ENCODE measurements around the gene VTI1B.
"Not testable (repeated sequence)": the region's sequence is repeated elsewhere in the genome, so short reads cannot be mapped to it uniquely, and the experiment has no call there.

VTI1B gene

GRCh38 chr14:67718265-67718664 is 43.8 kb upstream of the VTI1B start:
- H3K79me2 ChIP-seq (ENCODE audit: control insufficient read depth, insufficient read depth, low read length): no peaks in the 10 kb centered on the region
- no CpG with 5 or more reads among the region's 2 CpGs for WGBS (ENCODE audit: extremely low coverage, insufficient coverage, low lambda C conversion rate)
- no peak overlapping the region for H2BK120ac ChIP-seq (ENCODE audit: low read depth, low read length)
- H3K79me1 ChIP-seq (ENCODE audit: low read length): no peaks in the 10 kb centered on the region
- no peak overlapping the region for H4K8ac ChIP-seq (ENCODE audit: low read depth, low read length)
- H3K4me1 ChIP-seq (ENCODE audit: control insufficient read depth, low read depth, low read length): no peaks in the 10 kb centered on the region
- H3K23ac ChIP-seq (ENCODE audit: low read length): no peak overlapping the region
- H3K56ac ChIP-seq (ENCODE audit: low read length): no peak overlapping the region
- H3K36me3 ChIP-seq (ENCODE audit: control insufficient read depth, insufficient read depth, low read length): no peaks in the 10 kb centered on the region
- H3K9ac ChIP-seq (ENCODE audit: low read length): no peak overlapping the region
- H3K4me3 ChIP-seq (ENCODE audit: low read length): no peak overlapping the region
- H4K5ac ChIP-seq (ENCODE audit: low read length): no peak overlapping the region
- DNase-seq: no peak
- no peak overlapping the region for H3K4ac ChIP-seq (ENCODE audit: low read depth, low read length)
- H2BK5ac ChIP-seq (ENCODE audit: low read length): no peak overlapping the region
- no peak overlapping the region for H2BK15ac ChIP-seq (replicated peaks; ENCODE audit: low read depth)
- no peak overlapping the region for H3K27ac ChIP-seq (ENCODE audit: low read depth, low read length)
- no peak overlapping the region for H3K4me2 ChIP-seq (ENCODE audit: low read length)
- no peak overlapping the region for H3K18ac ChIP-seq (ENCODE audit: low read length)
- H2AK5ac ChIP-seq (ENCODE audit: low read length): no peak overlapping the region
- no peaks in the 10 kb centered on the region for H3K27me3 ChIP-seq (ENCODE audit: insufficient read depth, low read length, poor library complexity)

- Histone ChIP-seq H3K36me3 (ENCODE audit: control insufficient read depth, insufficient read depth, low read length) (no peaks in the 10 kb centered on the region), H3K27me3 (ENCODE audit: insufficient read depth, low read length, poor library complexity) (no peaks in the 10 kb centered on the region), H2BK15ac (replicated peaks; ENCODE audit: low read depth) (no peak overlapping the region), H4K5ac (ENCODE audit: low read length) (no peak overlapping the region), H3K9ac (ENCODE audit: low read length) (no peak overlapping the region), H3K4ac (ENCODE audit: low read depth, low read length) (no peak overlapping the region), H3K79me2 (ENCODE audit: control insufficient read depth, insufficient read depth, low read length) (no peaks in the 10 kb centered on the region), H2BK120ac (ENCODE audit: low read depth, low read length) (no peak overlapping the region), H4K8ac (ENCODE audit: low read depth, low read length) (no peak overlapping the region), H3K23ac (ENCODE audit: low read length) (no peak overlapping the region), H2BK5ac (ENCODE audit: low read length) (no peak overlapping the region), H3K4me2 (ENCODE audit: low read length) (no peak overlapping the region), H3K18ac (ENCODE audit: low read length) (no peak overlapping the region), H2AK5ac (ENCODE audit: low read length) (no peak overlapping the region), H3K4me3 (ENCODE audit: low read length) (no peak overlapping the region), H3K27ac (ENCODE audit: low read depth, low read length) (no peak overlapping the region), H3K4me1 (ENCODE audit: control insufficient read depth, low read depth, low read length) (no peaks in the 10 kb centered on the region), H3K56ac (ENCODE audit: low read length) (no peak overlapping the region), H3K79me1 (ENCODE audit: low read length) (no peaks in the 10 kb centered on the region)
- no peak for DNase-seq
- 100% methylated on average over 1 of the region's 1 CpG for WGBS (ENCODE audit: extremely low coverage, insufficient coverage, low lambda C conversion rate)
These were observed 42.6 kb upstream of the VTI1B start for GRCh38 chr14:67717048-67717447.

DNA sequence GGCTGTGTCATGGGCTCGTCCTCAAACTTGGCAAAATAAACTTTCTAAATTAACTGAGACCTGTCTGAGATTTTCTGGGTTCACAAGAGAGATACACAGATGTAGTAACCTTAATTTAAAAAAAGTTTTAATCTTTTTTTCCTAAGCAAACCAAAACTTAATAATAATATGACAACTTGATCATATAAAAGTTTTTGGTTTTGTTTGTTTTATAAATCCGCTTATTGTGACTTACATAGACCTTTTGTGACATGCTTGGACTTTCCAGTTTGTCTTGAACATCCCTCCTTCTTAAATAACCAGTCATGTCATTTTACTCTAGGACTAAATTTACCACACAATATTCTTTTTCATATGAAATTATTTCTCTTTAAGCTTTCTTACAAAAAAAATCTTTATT is 35.8 kb upstream of the VTI1B start:
- H3K36me3 ChIP-seq (ENCODE audit: control insufficient read depth, insufficient read depth, low read length): no peaks in the 10 kb centered on the region
- no peaks in the 10 kb centered on the region for H3K27me3 ChIP-seq (ENCODE audit: insufficient read depth, low read length, poor library complexity)
- no peak overlapping the region for H3K23ac ChIP-seq (ENCODE audit: low read length)
- DNase-seq: peak; percentile 72
- H3K4ac ChIP-seq (ENCODE audit: low read depth, low read length): no peak overlapping the region
- no peaks in the 10 kb centered on the region for H3K4me1 ChIP-seq (ENCODE audit: control insufficient read depth, low read depth, low read length)
- no peak overlapping the region for H3K56ac ChIP-seq (ENCODE audit: low read length)
- no CpG with 5 or more reads among the region's 2 CpGs for WGBS (ENCODE audit: extremely low coverage, insufficient coverage, low lambda C conversion rate)
- H4K5ac ChIP-seq (ENCODE audit: low read length): no peak overlapping the region
- no peak overlapping the region for H3K4me2 ChIP-seq (ENCODE audit: low read length)
- no peak overlapping the region for H3K9ac ChIP-seq (ENCODE audit: low read length)
- no peak overlapping the region for H3K4me3 ChIP-seq (ENCODE audit: low read length)
- no peaks in the 10 kb centered on the region for H3K79me1 ChIP-seq (ENCODE audit: low read length)
- H2BK120ac ChIP-seq (ENCODE audit: low read depth, low read length): no peak overlapping the region
- no peak overlapping the region for H2BK5ac ChIP-seq (ENCODE audit: low read length)
- H4K8ac ChIP-seq (ENCODE audit: low read depth, low read length): no peak overlapping the region
- no peaks in the 10 kb centered on the region for H3K79me2 ChIP-seq (ENCODE audit: control insufficient read depth, insufficient read depth, low read length)
- H3K27ac ChIP-seq (ENCODE audit: low read depth, low read length): no peak overlapping the region
- H2AK5ac ChIP-seq (ENCODE audit: low read length): no peak overlapping the region
- H3K18ac ChIP-seq (ENCODE audit: low read length): no peak overlapping the region
- H2BK15ac ChIP-seq (replicated peaks; ENCODE audit: low read depth): no peak overlapping the region

DNA sequence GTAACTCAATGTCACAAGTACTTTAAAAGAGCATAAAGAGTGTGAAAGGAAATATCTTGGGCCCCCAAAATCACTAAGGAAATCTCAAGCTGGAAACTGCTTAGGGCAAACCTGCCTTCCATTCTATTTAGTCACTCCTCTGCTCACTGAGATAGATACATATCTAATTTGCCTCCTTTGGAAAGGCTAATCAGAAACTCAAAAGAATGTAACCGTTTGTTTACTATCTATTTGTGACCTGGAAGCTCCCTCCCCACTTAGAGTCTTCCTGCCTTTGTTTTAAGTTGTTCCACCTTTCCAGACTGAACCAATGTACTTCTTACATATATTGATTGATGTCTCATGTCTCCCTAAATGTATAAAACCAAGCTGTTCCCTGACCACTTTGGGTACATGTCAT is 35.4 kb upstream of the VTI1B start:
- not testable (repeated sequence) for H2BK15ac ChIP-seq (replicated peaks; ENCODE audit: low read depth); H3K79me1 ChIP-seq (ENCODE audit: low read length); H3K4me3 ChIP-seq (ENCODE audit: low read length); H3K4me1 ChIP-seq (ENCODE audit: control insufficient read depth, low read depth, low read length); H3K18ac ChIP-seq (ENCODE audit: low read length); H3K27me3 ChIP-seq (ENCODE audit: insufficient read depth, low read length, poor library complexity); H4K8ac ChIP-seq (ENCODE audit: low read depth, low read length); DNase-seq; H3K36me3 ChIP-seq (ENCODE audit: control insufficient read depth, insufficient read depth, low read length); H2AK5ac ChIP-seq (ENCODE audit: low read length); H3K23ac ChIP-seq (ENCODE audit: low read length); H4K5ac ChIP-seq (ENCODE audit: low read length); H3K56ac ChIP-seq (ENCODE audit: low read length); H2BK5ac ChIP-seq (ENCODE audit: low read length); H3K9ac ChIP-seq (ENCODE audit: low read length); H2BK120ac ChIP-seq (ENCODE audit: low read depth, low read length); H3K4me2 ChIP-seq (ENCODE audit: low read length); H3K79me2 ChIP-seq (ENCODE audit: control insufficient read depth, insufficient read depth, low read length); H3K4ac ChIP-seq (ENCODE audit: low read depth, low read length); H3K27ac ChIP-seq (ENCODE audit: low read depth, low read length)
- WGBS (ENCODE audit: extremely low coverage, insufficient coverage, low lambda C conversion rate): no CpG with 5 or more reads among the region's 1 CpG

GRCh38 chr14:67709346-67709745 is 34.9 kb upstream of the VTI1B start:
- not testable (repeated sequence) for H3K27ac ChIP-seq (ENCODE audit: low read depth, low read length); H4K5ac ChIP-seq (ENCODE audit: low read length); H2AK5ac ChIP-seq (ENCODE audit: low read length); H3K23ac ChIP-seq (ENCODE audit: low read length); H2BK15ac ChIP-seq (replicated peaks; ENCODE audit: low read depth); H3K18ac ChIP-seq (ENCODE audit: low read length); H3K79me2 ChIP-seq (ENCODE audit: control insufficient read depth, insufficient read depth, low read length); H3K4me3 ChIP-seq (ENCODE audit: low read length); H2BK5ac ChIP-seq (ENCODE audit: low read length); H3K4me2 ChIP-seq (ENCODE audit: low read length); DNase-seq; H3K9ac ChIP-seq (ENCODE audit: low read length); H3K4me1 ChIP-seq (ENCODE audit: control insufficient read depth, low read depth, low read length); H2BK120ac ChIP-seq (ENCODE audit: low read depth, low read length); H3K56ac ChIP-seq (ENCODE audit: low read length); H3K4ac ChIP-seq (ENCODE audit: low read depth, low read length); H4K8ac ChIP-seq (ENCODE audit: low read depth, low read length); H3K79me1 ChIP-seq (ENCODE audit: low read length); H3K36me3 ChIP-seq (ENCODE audit: control insufficient read depth, insufficient read depth, low read length); H3K27me3 ChIP-seq (ENCODE audit: insufficient read depth, low read length, poor library complexity)

DNA sequence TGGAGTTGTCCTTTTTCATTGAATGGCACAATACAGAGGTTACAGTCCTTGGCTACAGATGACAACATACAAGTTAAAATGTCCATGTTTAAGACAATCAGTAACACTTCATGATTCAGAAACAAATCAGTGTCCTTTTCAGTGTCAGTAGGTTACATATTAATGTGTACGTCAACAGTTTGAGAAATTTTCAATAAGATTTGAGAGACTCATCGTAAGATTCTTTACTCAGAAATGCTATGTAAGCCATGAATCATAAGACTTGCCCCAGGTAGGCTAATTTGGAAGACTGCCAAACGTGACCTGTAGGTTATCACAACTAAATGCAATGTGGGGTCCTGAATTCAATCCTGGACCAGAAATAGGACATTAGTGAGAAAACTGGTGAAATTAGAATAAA is 30.8 kb upstream of the VTI1B start:
- Histone ChIP-seq H3K27me3 (ENCODE audit: insufficient read depth, low read length, poor library complexity) (no peaks in the 10 kb centered on the region), H3K9ac (ENCODE audit: low read length) (no peak overlapping the region), H3K79me2 (ENCODE audit: control insufficient read depth, insufficient read depth, low read length) (no peaks in the 10 kb centered on the region), H2AK5ac (ENCODE audit: low read length) (no peak overlapping the region), H3K27ac (ENCODE audit: low read depth, low read length) (no peak overlapping the region), H2BK5ac (ENCODE audit: low read length) (no peak overlapping the region), H3K23ac (ENCODE audit: low read length) (no peak overlapping the region), H3K79me1 (ENCODE audit: low read length) (no peaks in the 10 kb centered on the region), H3K4me2 (ENCODE audit: low read length) (no peak overlapping the region), H3K4ac (ENCODE audit: low read depth, low read length) (no peak overlapping the region), H3K4me3 (ENCODE audit: low read length) (no peak overlapping the region), H3K56ac (ENCODE audit: low read length) (no peak overlapping the region), H2BK120ac (ENCODE audit: low read depth, low read length) (no peak overlapping the region), H3K18ac (ENCODE audit: low read length) (no peak overlapping the region), H2BK15ac (replicated peaks; ENCODE audit: low read depth) (no peak overlapping the region), H4K8ac (ENCODE audit: low read depth, low read length) (no peak overlapping the region), H3K36me3 (ENCODE audit: control insufficient read depth, insufficient read depth, low read length) (no peaks in the 10 kb centered on the region), H4K5ac (ENCODE audit: low read length) (no peak overlapping the region), H3K4me1 (ENCODE audit: control insufficient read depth, low read depth, low read length) (no peaks in the 10 kb centered on the region)
- no CpG with 5 or more reads among the region's 3 CpGs for WGBS (ENCODE audit: extremely low coverage, insufficient coverage, low lambda C conversion rate)
- DNase-seq: no peak
